NCI-H82 treated with DMSO at 0.1 percent for 48 hours (cell line): Measurements from ENCODE around the gene SH3RF3.
A peak's percentile ranks its signal among the peaks of the same experiment; 100 is the strongest.

Experiments used
- DNase-seq: peaks from one replicate; lab custom pipeline; 2025; ENCODE audit not compliant: unreplicated experiment; lab: John Stamatoyannopoulos, UW

Gene SH3RF3

DNA sequence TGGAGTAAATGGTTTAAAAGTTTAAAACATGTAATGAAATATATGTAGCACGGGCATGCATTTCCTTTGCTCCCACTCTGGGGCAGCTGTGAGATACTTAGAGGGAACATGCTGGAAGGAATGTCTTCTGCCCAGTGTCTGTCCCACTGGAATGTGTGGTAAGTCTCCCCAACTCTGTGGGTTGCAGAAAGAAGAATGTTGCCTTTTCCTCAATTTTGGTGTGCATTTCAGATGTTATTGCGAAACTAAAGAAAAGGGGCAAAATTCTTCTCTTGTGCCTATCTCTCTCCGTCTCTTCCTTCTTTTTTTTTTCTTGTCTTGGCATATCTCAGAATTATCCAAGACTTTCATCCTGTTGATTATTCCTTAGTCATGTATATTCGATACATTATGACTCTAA lies 201.1 kb downstream of the SH3RF3 start:
- DNase-seq = no peak

DNA sequence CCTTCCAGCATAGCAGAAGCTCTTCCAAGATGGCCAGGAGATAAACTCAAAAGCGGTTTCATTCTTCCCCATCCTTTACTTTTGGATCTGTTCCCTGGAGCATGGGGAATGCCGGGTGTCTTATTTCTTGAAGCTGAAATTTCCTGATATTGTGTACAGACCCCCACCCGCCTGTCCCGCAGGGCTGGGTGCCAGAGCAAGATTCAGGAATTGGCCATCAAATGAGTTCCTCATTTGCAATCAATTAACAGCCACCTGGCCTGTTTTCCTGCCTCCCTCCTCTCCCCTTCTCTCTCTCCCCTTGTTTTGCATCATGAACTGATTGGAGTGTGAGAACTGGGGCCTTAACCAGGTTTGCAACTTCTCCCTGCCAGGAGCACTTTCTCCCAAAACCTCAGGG lies 202.1 kb downstream of the SH3RF3 start:
- DNase-seq = no peak

DNA sequence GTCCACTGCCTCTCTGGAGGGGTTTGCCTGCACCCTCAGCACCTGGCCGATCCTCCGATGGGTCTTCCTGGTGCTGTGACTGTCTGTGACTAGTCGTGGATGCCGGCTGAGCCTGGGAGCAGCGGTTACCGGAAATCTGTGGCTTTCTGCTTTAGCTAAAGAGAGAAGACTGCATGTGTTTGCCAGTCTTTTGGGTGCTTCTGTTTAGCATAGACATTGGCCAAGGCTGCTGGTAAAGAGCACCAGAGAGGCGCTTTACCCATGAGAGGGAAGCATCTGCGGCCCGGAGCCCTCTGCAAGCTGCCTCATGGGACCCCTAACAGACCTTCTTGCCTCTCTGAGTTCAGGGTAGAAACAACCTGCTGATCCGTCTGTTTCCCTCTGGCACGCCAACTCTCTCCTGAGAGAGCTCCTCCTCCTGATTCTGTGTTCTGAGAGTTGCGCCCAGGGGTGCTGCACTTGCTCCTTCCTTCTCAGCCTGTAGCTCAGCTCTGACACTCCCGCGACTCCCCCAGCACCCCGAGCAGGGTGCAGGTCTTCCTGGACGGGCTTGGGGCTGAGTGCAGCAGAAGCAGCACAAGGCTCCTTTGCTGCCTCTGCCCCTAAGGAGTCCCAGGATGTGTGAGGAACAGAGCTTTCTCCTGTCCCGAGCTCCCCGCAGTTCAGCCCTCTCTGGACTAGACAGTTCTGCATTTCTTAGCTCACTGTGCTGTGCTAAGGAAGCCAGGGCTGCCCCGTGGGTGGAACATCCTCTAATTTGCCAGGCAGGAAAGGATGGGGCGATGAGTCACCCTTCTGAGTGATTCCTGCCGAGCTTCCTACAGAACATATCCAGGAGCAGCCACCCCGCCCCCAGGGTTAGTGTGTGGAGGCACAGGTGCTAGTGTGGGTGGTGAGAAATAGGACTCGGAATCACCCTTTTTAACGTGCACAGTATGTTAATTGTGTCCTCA lies 203.2 kb downstream of the SH3RF3 start:
- DNase-seq = no peak

DNA sequence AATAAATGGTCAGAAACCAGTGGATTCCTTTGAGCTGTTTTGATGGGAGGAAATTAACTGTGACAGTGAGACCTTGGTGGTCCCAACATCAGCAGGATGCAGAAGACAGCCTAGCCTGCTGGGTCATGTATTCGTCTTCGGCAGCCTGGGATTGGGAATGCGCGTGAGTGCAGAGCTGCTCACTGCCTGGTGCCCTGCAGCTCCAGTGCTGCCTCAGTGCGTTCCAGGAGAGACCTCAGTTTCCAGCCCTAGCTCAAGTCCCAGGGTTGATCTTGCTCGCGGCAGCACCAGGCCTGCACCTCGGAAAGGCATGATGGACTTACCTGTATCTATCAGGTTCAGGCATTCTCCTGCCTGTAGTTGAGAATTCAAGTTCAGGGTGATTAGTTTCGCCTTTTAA lies 203.9 kb downstream of the SH3RF3 start:
- DNase-seq = no peak

DNA sequence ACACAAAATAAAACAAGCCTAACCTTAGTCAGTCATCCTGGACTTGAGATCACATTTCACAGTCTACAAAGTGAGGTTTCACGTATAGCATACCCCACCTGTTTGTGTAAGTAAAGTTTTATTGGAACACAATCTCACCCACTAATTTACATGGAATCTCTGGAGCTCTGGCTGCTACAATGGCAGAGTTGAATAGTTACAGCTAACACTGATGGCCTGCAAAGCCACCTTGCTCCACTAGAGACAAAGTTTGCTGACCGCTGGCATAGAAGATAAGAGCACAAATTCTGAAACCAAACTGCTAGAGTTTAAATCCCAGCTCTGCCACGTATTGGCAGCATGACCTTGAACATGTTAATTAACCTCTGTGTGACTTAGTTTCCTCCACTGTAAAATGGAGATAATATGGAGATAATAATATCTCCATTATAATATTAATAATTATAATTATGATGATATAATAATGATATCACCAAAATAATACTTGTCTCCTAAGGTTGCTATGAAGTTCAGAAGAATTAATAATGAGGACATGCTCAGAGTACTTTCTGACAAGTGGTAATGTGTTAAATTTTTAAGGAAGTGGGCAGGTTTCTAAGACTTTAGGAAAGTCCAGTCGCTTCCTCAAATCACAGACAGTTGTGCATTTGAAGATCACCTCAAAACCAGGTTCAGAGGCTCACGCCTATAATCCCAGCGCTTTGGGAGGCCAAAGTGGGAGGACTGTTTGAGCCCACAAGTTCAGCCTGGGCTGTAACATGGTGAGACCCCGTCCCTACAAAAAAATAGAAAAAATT lies 204.6 kb downstream of the SH3RF3 start:
- DNase-seq = no peak

DNA sequence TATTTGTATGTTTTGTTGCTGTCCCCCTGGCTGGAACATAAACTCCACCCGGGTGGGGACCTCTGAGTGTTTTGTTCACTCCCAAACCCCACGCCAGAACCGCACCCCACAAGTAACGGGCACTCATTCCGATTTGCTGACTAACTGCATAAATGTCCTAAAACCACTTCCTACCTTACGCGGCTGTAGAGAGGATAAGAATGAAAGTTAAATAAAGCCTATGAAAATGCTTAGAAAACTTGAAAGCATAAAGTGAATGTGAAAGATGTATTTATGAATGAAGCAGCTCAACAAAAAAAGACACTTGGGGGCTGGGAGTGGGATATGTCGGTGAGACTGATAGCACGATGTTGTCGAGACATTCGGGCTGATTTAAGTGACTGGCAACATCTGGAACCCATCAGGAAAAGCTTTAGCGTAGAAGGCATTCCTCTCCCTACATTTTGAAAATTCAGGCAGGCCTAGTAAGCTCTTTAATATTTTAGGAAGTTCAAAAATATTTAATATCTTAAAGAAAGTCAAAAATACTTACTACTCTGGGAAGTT lies 206.7 kb downstream of the SH3RF3 start:
- no peak for DNase-seq

DNA sequence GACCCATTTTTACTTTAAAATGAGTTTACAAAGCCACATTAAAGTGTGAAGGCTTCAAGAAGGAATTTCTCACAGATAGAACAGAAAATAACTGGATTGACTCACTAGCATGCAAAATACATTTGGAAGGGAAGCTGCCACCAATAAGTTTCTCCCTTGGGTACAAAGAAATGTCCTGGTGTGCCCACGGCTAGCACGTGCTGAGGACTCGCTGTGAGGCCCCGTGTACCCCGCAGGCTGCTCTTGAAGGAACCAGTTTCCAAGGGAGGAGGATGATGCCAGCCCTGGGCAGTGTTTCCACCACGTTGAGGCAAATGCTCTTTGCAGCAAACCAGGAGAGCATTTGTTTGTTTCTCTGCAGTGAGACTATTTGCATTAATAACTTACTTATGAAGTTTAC lies 207.3 kb downstream of the SH3RF3 start:
- DNase-seq = no peak

DNA sequence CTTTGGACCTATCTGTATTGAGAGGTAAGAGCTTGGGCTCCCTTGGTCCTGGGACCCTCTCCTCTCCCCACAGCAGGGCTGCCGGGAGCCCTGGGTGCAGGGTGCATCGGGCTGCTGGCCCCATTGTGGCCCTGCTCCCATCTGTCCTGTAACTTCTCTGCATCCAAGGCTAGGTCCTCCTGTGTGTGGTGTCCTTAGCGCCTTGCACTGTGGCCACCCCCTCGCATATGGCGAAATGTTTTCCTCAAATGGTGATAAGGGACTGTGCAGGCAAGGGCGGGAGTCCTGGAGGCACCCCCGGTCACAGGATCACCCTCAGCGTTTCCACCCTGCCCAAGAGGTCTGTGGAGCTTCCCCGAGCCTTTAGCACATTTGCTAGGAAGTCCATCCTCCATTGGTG lies 208.2 kb downstream of the SH3RF3 start:
- no peak for DNase-seq

DNA sequence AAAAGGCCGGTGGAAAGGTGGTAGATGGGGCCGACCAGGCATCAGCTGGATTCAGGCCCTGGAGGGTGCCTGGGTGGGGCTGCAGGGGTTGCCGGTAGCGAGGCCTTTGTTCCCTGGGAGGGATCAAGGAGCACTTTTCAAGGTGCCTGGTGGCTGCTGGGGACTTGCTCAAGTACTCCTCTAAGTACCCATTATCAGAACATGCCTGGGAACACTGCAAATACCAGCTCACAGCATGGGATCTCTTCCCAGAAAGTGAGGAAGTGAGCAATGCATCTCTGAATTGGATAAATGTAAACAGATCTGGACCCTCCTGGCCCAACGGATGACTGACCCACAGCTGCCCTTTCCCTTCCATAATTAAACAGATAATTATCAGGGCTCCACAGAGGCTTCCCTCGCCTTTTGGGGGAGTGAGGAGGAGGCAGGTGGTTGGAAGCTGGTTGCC lies 210.5 kb downstream of the SH3RF3 start:
- DNase-seq = no peak

DNA sequence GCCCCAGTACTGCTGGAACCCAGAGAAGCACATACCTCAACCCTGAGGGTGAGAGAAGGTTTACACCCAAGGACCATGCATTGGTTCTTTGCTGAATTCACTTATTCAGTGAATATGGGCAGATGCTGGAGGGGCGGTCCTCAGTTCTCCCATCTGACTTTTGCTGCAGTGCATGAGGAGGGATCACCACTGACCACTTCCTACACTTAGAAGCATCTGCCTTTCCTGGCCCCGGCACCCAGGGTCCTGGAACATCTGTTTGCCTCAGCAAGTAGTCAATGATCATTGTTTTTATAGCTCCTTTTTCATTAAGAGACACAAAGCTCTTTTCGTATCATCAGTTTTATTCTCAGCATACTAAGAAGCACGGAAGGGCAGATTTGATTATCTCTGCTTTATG lies 211.4 kb downstream of the SH3RF3 start:
- DNase-seq = no peak

DNA sequence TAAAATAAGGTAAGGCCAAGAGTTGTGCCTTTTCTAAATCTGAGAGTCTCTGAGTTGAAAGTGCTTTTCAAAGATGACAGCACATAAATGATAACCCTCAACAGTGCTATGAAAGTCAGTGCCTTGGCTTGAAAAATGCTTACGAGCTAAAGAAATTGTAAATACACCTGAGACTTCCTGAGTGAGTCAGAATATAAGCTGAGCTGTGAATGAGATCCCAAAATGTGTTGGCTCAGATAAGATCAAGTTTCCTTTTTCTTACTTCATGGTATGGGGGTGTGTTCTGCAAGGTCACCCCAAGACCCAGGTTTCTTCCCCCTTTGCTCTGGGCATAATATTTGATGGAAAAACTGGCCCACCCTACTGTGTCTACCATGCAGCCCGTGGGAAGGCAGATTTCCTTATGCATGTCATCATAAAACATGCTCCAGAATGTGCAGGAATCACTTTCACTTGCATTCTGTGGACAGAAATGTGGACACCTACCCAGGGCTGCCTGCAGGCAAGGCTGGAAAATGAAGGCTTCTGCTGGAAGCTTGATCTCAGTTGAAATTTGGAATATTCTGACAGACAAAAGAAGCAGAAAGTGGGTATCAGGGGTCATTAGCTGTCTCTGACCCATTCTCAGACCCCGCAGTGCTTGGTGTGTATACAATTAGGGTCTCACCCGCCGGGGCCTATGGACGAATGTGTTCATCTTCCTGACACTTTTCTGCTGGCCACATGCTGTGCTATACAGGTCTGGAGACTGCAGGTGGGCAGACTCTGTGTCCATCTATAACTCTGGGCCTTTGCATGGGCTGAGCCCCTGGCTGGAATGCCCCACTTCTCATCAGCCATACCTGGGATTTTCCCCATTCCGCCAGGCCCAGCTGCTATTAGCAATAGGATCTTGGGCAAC lies 212.6 kb downstream of the SH3RF3 start:
- DNase-seq = no peak

DNA sequence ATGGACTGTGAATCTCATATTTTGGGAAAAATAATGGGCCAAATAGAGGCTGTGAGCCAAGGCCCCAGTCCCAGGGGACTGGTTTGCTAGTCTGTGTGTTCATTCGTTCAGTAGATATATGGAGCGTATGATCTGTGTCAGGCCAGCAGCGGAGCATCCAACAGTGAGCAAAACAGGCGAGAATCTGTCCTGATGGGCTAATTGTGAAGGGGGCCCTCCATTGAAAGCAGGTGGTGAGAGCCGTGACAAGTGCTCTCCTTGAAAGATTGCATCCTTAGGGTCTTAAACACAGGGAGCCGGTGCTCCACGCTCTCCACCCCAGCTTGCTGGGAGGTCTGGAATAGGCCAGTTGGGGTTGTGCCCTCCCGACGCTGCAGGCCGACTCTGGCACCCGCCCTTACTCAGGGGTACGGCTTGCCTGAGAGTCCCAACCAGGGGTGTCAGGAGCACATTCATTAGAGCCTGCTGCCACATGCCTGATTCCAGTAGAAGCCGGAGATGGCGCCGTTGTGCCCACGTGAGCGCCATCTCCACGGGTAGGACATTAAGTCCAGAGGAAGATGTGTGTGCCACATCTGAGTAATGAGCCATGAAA lies 213.3 kb downstream of the SH3RF3 start:
- no peak for DNase-seq

DNA sequence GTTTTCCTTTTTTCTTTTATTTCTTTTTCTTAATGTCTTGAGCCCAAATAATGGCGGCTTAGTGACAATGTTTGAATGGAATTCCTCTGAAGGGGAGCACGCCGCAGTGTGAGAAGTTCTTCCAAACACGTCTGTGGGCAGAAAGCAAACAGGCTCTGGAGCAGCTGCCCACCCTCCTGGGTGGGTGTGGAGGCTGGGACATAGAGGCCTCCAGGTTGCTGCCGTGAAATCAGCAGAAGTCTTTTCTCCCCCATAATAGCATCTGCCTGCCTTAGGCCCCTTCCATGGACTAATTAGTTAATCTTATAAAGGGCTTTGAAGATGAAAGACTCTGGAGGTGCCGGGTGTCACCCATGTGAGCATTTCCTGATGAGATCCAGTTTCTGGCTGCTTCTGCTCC lies 213.9 kb downstream of the SH3RF3 start:
- DNase-seq = peak; percentile 84

DNA sequence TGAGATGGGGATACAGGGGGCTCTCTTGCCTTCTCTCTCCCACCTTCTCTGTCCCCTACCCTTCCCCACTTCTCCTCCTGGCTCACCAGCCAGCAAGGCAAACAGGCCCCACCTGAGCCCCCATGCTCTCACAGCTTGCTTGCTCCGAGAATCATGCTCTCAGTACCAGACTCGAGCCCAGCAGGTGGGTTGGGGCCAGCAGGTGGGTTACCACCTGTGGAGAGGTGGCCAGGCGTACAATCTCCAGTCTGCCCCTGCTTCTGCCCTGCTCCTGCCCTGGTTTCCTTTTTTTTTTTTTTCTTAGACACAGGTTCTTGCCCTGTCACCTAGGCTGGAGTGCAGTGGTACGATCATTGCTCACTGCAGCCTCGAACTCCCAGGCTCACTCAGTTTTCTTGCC lies 214.5 kb downstream of the SH3RF3 start:
- no peak for DNase-seq

DNA sequence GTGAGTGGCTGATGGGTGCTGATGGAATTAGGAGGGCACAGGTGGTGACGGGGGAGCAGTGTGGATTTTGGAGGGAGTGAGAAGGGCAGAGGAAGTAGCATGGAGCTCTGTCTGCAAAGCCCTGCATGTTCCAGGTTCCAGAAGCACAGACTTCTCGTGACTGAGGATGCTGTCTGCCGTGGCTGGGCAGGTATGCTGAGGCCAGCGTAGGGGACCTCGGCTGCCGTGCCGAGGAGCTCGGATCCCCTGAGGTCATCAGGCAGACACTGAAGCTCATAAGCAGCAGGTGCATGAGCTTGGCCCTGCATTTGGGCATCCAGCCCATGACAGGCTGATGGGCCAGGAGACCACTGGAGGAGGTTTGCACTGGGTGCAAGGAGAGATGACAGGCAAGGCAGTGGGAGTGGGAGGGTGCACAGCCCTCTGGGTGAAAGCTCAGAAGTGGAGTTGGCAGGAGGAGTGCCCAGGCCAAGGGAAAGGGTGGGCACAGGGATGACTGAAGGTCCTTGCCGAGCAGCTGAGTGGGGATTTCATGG lies 215.3 kb downstream of the SH3RF3 start:
- DNase-seq = no peak

DNA sequence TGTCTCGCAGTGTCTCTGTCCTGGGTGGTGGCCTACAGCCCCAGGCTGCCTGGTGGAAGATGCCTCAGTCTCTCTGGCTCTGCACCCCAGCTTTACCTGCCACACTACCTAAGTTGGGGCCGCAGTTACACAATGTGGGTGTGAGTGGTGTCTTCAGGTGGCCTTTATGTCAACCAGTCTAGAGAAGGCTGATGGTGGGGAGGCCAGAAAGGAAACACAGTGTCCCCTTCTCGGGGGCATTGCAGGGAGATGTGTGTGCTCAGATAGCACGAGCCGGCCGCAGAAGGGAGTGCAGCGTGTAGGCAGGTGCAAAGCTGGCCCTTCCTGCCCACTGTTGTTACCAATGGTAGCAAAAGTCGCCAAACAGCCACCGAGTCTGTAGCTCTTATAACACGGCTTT lies 216.1 kb downstream of the SH3RF3 start:
- DNase-seq = no peak

DNA sequence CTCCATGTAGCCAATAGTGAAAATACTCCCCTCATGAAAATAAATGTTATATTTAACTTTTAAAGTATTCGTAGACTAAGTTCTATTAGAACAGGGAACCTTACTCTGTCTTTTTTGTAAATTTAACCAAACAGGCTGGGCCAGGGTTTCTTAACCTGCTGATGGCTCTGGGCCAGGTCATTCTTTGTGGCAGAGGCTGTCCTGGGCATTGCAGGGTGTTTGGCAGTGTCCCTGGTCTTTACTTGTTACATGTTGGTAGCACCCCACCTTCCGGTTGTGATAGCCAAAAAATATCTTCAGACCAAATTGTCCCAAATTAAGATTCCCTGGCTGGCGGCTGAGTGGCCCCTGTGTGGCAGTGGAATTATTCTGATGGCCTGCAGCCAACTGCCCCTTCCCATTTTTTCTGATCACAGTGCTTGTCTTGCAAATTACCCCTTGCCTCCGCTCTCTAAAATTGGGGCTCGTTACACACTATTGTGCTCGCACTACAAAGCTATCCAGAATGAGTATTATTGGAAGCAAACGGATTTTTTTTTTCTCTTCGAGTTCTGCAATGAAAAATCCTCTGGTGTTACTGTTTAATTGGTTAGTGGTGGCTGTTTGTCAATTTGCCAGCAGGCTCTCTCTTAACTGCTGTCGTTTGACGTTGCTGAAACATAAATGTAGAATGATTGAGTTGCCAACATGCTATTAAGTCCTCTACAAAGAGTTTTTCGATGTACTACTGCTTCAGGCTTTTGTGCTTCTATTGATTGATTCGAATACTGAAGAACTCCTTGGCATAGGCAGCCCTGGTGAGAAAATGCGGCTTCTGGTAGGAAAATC lies 216.9 kb downstream of the SH3RF3 start:
- DNase-seq = no peak

DNA sequence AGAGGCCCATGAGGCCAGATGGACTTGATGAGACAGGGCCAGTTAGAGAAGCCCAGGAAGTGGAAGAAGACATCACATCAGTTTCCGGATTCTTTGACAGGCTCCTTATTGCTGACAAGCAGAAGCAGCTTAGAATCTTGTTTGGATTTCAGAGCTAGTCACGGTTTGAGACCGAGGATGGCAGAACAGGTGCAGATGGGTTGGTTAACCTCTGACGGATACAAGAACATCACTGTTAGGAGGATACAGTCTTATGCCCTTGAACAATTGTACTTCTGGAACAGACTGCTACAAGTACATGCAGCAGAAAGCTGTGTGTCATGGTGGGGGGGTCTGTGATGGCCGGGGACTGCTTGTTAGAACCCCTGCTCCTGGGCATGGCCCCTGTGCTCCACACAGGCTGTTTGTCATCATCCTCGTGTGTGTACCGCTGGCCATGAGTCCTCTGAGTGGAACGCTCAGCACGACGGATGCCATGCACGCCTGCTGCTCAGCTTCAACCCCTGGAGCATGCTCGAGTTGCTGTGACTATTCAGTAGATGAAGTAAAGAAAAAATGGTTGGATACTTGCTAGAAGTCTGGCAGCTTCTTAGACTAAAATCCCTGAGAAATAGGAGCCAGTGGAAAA lies 217.7 kb downstream of the SH3RF3 start:
- no peak for DNase-seq

DNA sequence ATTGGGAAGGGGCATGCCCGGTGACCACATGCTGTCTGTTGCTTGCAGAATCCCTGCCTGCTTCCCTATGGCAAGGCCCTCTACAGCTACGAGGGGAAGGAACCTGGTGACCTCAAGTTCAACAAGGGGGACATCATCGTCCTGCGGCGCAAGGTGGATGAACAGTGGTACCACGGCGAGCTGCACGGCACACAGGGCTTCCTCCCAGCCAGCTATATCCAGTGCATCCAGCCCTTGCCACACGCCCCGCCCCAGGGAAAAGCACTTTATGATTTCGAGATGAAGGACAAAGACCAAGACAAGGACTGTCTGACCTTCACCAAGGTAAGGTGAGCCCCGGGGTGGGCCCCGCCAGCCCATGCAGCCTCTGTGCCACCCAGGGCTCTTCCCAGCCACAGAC lies 218.6 kb downstream of the SH3RF3 start:
- DNase-seq = no peak
